Osteoblast (primary cell): ENCODE results near the gene VPS37C. TPM values are rescaled to one million over a fixed set of nuclear protein-coding genes. Genes with fewer than 3 reads are reported as not detected.

Source experiments
- DNase-seq: peaks from one replicate; pipeline ENCODE4 v3.0.0; 2011; ENCODE audit warnings: low spot score, mixed read lengths; ENCODE audit not compliant: insufficient read length; ENCODE audit errors: missing footprints
- H2AFZ ChIP-seq: 2 replicates; pipeline ENCODE4 v1.6.0; 2011; ENCODE audit warnings: mild to moderate bottlenecking, low read length
- H3K27ac ChIP-seq: 2 replicates; pipeline ENCODE4 v1.5.1; 2011; ENCODE audit warnings: mild to moderate bottlenecking, low read depth, low read length, moderate library complexity
- H3K27me3 ChIP-seq: 2 replicates; pipeline ENCODE4 v1.6.0; 2012; ENCODE audit warnings: mild to moderate bottlenecking, control low read depth, inconsistent platforms, low read length, moderate library complexity; ENCODE audit not compliant: insufficient read depth
- H3K36me3 ChIP-seq: 2 replicates; pipeline ENCODE4 v1.5.1; 2011; ENCODE audit warnings: mild to moderate bottlenecking, low read length, control low read depth, moderate library complexity; ENCODE audit not compliant: insufficient read depth
- H3K4me1 ChIP-seq: 2 replicates; pipeline ENCODE4 v1.5.1; 2011; ENCODE audit warnings: mild to moderate bottlenecking, low read length, control low read depth, moderate library complexity; ENCODE audit not compliant: insufficient read depth
- H3K4me2 ChIP-seq: 2 replicates; pipeline ENCODE4 v1.6.0; 2011; ENCODE audit warnings: mild to moderate bottlenecking, low read length; ENCODE audit not compliant: insufficient read depth
- H3K4me3 ChIP-seq: fragments of 200-600 bp; sonication (generic); 3 replicates; pipeline ENCODE4 v1.5.1; 2012; ENCODE audit warnings: mild to moderate bottlenecking, low read length, inconsistent platforms; ENCODE audit not compliant: insufficient read depth
- H3K79me2 ChIP-seq: 2 replicates; pipeline ENCODE4 v1.6.0; 2012; ENCODE audit warnings: mild to moderate bottlenecking, low read length, control low read depth, inconsistent platforms; ENCODE audit not compliant: insufficient read depth
- H3K9me3 ChIP-seq: 2 replicates; pipeline ENCODE4 v1.5.1; 2011; ENCODE audit warnings: low read depth, low read length, control low read depth
- H4K20me1 ChIP-seq: 2 replicates; pipeline ENCODE4 v1.6.0; 2012; ENCODE audit warnings: mild to moderate bottlenecking, low read length, control low read depth; ENCODE audit not compliant: insufficient read depth
- CTCF ChIP-seq: IDR thresholded peaks from 2 replicates; pipeline ENCODE4 v1.5.1; 2011; ENCODE audit warnings: mild to moderate bottlenecking, low read depth, low read length, moderate library complexity; ENCODE audit errors: extremely low read depth
- total RNA-seq: library from RNA; depleted of rRNA; stranded (reverse); fragments of >200 nt; gene quantifications from 2 replicates; pipeline ENCODE4 v1.2.3, GENCODE V29; 2012

The VPS37C gene
- total RNA-seq, 1 donor, result 19.2 TPM

GRCh38 chr11:61163714-61164605 is 2.7 kb upstream of the VPS37C start:
- Histone ChIP-seq H4K20me1 (no peaks in the 10 kb centered on the region), H3K4me1 (peaks cover 23% of the 10 kb centered on the region), H3K27me3 (no peaks in the 10 kb centered on the region), H3K9me3 (no peaks in the 10 kb centered on the region), H3K4me3 (no peak overlapping the region), H3K36me3 (no peaks in the 10 kb centered on the region), H3K27ac (no peak overlapping the region), H2AFZ (no peak overlapping the region), H3K79me2 (peaks cover 24% of the 10 kb centered on the region), H3K4me2 (no peak overlapping the region)
- no peak for TF ChIP-seq CTCF
- DNase-seq, result no peak

GRCh38 chr11:61163021-61163420 is 1.8 kb upstream of the VPS37C start:
- no peak for DNase-seq
- Histone ChIP-seq H3K4me1 (peaks cover 30% of the 10 kb centered on the region), H2AFZ (no peak overlapping the region), H3K27me3 (no peaks in the 10 kb centered on the region), H3K36me3 (no peaks in the 10 kb centered on the region), H3K79me2 (peaks cover 32% of the 10 kb centered on the region), H3K4me3 (no peak overlapping the region), H3K4me2 (no peak overlapping the region), H3K9me3 (no peaks in the 10 kb centered on the region), H3K27ac (no peak overlapping the region), H4K20me1 (no peaks in the 10 kb centered on the region)
- no peak for TF ChIP-seq CTCF

- peak overlapping the region; percentile 94 for H2AFZ ChIP-seq
- H3K4me3 ChIP-seq, result peak overlapping the region; percentile 82
- H3K36me3 ChIP-seq, result no peaks in the 10 kb centered on the region
- no peaks in the 10 kb centered on the region for H3K9me3 ChIP-seq
- peak overlapping the region; percentile 79 for H3K27ac ChIP-seq
- peaks cover 39% of the 10 kb centered on the region for H3K79me2 ChIP-seq
- TF ChIP-seq CTCF, result no peak
- H3K4me1 ChIP-seq, result peaks cover 30% of the 10 kb centered on the region
- no peaks in the 10 kb centered on the region for H3K27me3 ChIP-seq
- H3K4me2 ChIP-seq, result peak overlapping the region; percentile 100
- peak; percentile 82 for DNase-seq
- no peaks in the 10 kb centered on the region for H4K20me1 ChIP-seq
Observed at GRCh38 chr11:61162092-61162941, 1.1 kb upstream of the VPS37C start.
